Stimulated activated naive CD8-positive, alpha-beta T cell treated with anti-CD3 and anti-CD28 coated beads, Interleukin-15, Interleukin-2, amounts not matched to agents 100 ng/mL and 50 ng/mL, for 24 hours (primary cell): ENCODE data around the gene P3H3.
A peak's percentile ranks its signal among the peaks of the same experiment; 100 is the strongest.

ENCODE experiments used
- H3K27ac Mint-ChIP-seq: one replicate; pipeline ENCODE4 v1.8.0; 2021; ENCODE audit warnings: mild to moderate bottlenecking, mixed read lengths
- H3K27me3 Mint-ChIP-seq: one replicate; pipeline ENCODE4 v1.8.0; 2021; ENCODE audit warnings: mixed read lengths
- H3K36me3 Mint-ChIP-seq: one replicate; pipeline ENCODE4 v1.8.0; 2021; ENCODE audit warnings: low read depth, mixed read lengths
- H3K4me1 Mint-ChIP-seq: one replicate; pipeline ENCODE4 v1.8.0; 2021; ENCODE audit warnings: low read depth, mixed read lengths
- H3K4me3 Mint-ChIP-seq: one replicate; pipeline ENCODE4 v1.8.0; 2021; ENCODE audit warnings: mild to moderate bottlenecking, mixed read lengths
- H3K9me3 Mint-ChIP-seq: one replicate; pipeline ENCODE4 v1.8.0; 2021; ENCODE audit warnings: mixed read lengths

Gene P3H3

GRCh38 chr12:6790496-6791150, 37.6 kb upstream of the P3H3 start:
- Mint-ChIP-seq H3K36me3 (no peaks in the 10 kb centered on the region), H3K4me3 (peak overlapping the region; percentile 49), H3K27ac (no peak overlapping the region), H3K4me1 (peaks cover 61% of the 10 kb centered on the region), H3K27me3 (peaks cover 14% of the 10 kb centered on the region), H3K9me3 (no peaks in the 10 kb centered on the region)

- no peaks in the 10 kb centered on the region for H3K9me3 Mint-ChIP-seq
- H3K36me3 Mint-ChIP-seq, result no peaks in the 10 kb centered on the region
- H3K27me3 Mint-ChIP-seq, result peaks cover 14% of the 10 kb centered on the region
- peaks cover 49% of the 10 kb centered on the region for H3K4me1 Mint-ChIP-seq
- peak overlapping the region; percentile 76 for H3K27ac Mint-ChIP-seq
- H3K4me3 Mint-ChIP-seq, result peak overlapping the region; percentile 74
Observed at GRCh38 chr12:6791931-6792520, 36.2 kb upstream of the P3H3 start.

- Mint-ChIP-seq H3K9me3 (no peaks in the 10 kb centered on the region), H3K27me3 (peaks cover 14% of the 10 kb centered on the region), H3K4me3 (peak overlapping the region; percentile 74), H3K36me3 (no peaks in the 10 kb centered on the region), H3K27ac (peak overlapping the region; percentile 51), H3K4me1 (peaks cover 45% of the 10 kb centered on the region)
Observed at GRCh38 chr12:6792522-6793201, 35.5 kb upstream of the P3H3 start.

GRCh38 chr12:6795088-6795487, 33.1 kb upstream of the P3H3 start:
- H3K36me3 Mint-ChIP-seq, result no peaks in the 10 kb centered on the region
- H3K4me1 Mint-ChIP-seq, result peaks cover 26% of the 10 kb centered on the region
- H3K9me3 Mint-ChIP-seq, result no peaks in the 10 kb centered on the region
- no peak overlapping the region for H3K27ac Mint-ChIP-seq
- peaks cover 11% of the 10 kb centered on the region for H3K27me3 Mint-ChIP-seq
- H3K4me3 Mint-ChIP-seq, result no peak overlapping the region

- Mint-ChIP-seq H3K9me3 (no peaks in the 10 kb centered on the region), H3K4me3 (no peak overlapping the region), H3K27ac (no peak overlapping the region), H3K4me1 (peaks cover 20% of the 10 kb centered on the region), H3K27me3 (peaks cover 8% of the 10 kb centered on the region), H3K36me3 (no peaks in the 10 kb centered on the region)
Observed at GRCh38 chr12:6796576-6796975, 31.6 kb upstream of the P3H3 start.

GRCh38 chr12:6799147-6799546, 29.1 kb upstream of the P3H3 start:
- no peak overlapping the region for H3K4me3 Mint-ChIP-seq
- H3K27me3 Mint-ChIP-seq, result peaks cover 5% of the 10 kb centered on the region
- H3K9me3 Mint-ChIP-seq, result no peaks in the 10 kb centered on the region
- H3K27ac Mint-ChIP-seq, result peak overlapping the region; percentile 10
- no peaks in the 10 kb centered on the region for H3K36me3 Mint-ChIP-seq
- H3K4me1 Mint-ChIP-seq, result no peaks in the 10 kb centered on the region

- Mint-ChIP-seq H3K27me3 (no peaks in the 10 kb centered on the region), H3K4me3 (no peak overlapping the region), H3K27ac (no peak overlapping the region), H3K4me1 (peaks cover 6% of the 10 kb centered on the region), H3K36me3 (no peaks in the 10 kb centered on the region), H3K9me3 (no peaks in the 10 kb centered on the region)
Observed at GRCh38 chr12:6807170-6807569, 21.0 kb upstream of the P3H3 start.

- Mint-ChIP-seq H3K4me1 (peaks cover 6% of the 10 kb centered on the region), H3K27ac (no peak overlapping the region), H3K9me3 (no peaks in the 10 kb centered on the region), H3K36me3 (no peaks in the 10 kb centered on the region), H3K4me3 (no peak overlapping the region), H3K27me3 (peaks cover 7% of the 10 kb centered on the region)
Observed at GRCh38 chr12:6809056-6809455, 19.2 kb upstream of the P3H3 start.

- H3K4me3 Mint-ChIP-seq, result no peak overlapping the region
- H3K27ac Mint-ChIP-seq, result no peak overlapping the region
- peaks cover 11% of the 10 kb centered on the region for H3K27me3 Mint-ChIP-seq
- no peaks in the 10 kb centered on the region for H3K36me3 Mint-ChIP-seq
- H3K9me3 Mint-ChIP-seq, result no peaks in the 10 kb centered on the region
- H3K4me1 Mint-ChIP-seq, result peaks cover 6% of the 10 kb centered on the region
Observed at GRCh38 chr12:6810758-6811157, 17.4 kb upstream of the P3H3 start.

- Mint-ChIP-seq H3K27ac (no peak overlapping the region), H3K36me3 (no peaks in the 10 kb centered on the region), H3K4me1 (peaks cover 6% of the 10 kb centered on the region), H3K9me3 (no peaks in the 10 kb centered on the region), H3K27me3 (peaks cover 11% of the 10 kb centered on the region), H3K4me3 (no peak overlapping the region)
Observed at GRCh38 chr12:6813363-6813762, 14.8 kb upstream of the P3H3 start.

- Mint-ChIP-seq H3K27me3 (peaks cover 23% of the 10 kb centered on the region), H3K9me3 (no peaks in the 10 kb centered on the region), H3K27ac (no peak overlapping the region), H3K36me3 (no peaks in the 10 kb centered on the region), H3K4me3 (no peak overlapping the region), H3K4me1 (peaks cover 8% of the 10 kb centered on the region)
Observed at GRCh38 chr12:6816598-6816997, 11.6 kb upstream of the P3H3 start.

GRCh38 chr12:6817098-6817497, 11.1 kb upstream of the P3H3 start:
- Mint-ChIP-seq H3K27ac (no peak overlapping the region), H3K36me3 (no peaks in the 10 kb centered on the region), H3K4me1 (peaks cover 11% of the 10 kb centered on the region), H3K4me3 (no peak overlapping the region), H3K9me3 (no peaks in the 10 kb centered on the region), H3K27me3 (peaks cover 26% of the 10 kb centered on the region)

GRCh38 chr12:6817662-6818157, 10.5 kb upstream of the P3H3 start:
- H3K27me3 Mint-ChIP-seq, result peaks cover 32% of the 10 kb centered on the region
- H3K36me3 Mint-ChIP-seq, result no peaks in the 10 kb centered on the region
- H3K9me3 Mint-ChIP-seq, result no peaks in the 10 kb centered on the region
- no peak overlapping the region for H3K27ac Mint-ChIP-seq
- H3K4me1 Mint-ChIP-seq, result peaks cover 12% of the 10 kb centered on the region
- H3K4me3 Mint-ChIP-seq, result no peak overlapping the region

GRCh38 chr12:6818222-6818621, 10.0 kb upstream of the P3H3 start:
- Mint-ChIP-seq H3K9me3 (no peaks in the 10 kb centered on the region), H3K36me3 (no peaks in the 10 kb centered on the region), H3K27me3 (peaks cover 37% of the 10 kb centered on the region), H3K4me3 (no peak overlapping the region), H3K4me1 (peaks cover 12% of the 10 kb centered on the region), H3K27ac (no peak overlapping the region)

GRCh38 chr12:6818645-6819044, 9.6 kb upstream of the P3H3 start:
- Mint-ChIP-seq H3K9me3 (no peaks in the 10 kb centered on the region), H3K27ac (no peak overlapping the region), H3K36me3 (no peaks in the 10 kb centered on the region), H3K4me1 (peaks cover 12% of the 10 kb centered on the region), H3K4me3 (no peak overlapping the region), H3K27me3 (peaks cover 38% of the 10 kb centered on the region)
